CD1c-positive myeloid dendritic cell (primary cell): ENCODE results near the gene DOCK9.

ENCODE experiments used
- DNase-seq: peaks from one replicate; pipeline ENCODE4 v3.0.0-alpha.2; 2016; ENCODE audit errors: extremely low spot score

DOCK9 gene

GRCh38 chr13:98853771-98854221, 124.1 kb downstream of the DOCK9 start:
- no peak for DNase-seq

GRCh38 chr13:98851276-98851675, 126.6 kb downstream of the DOCK9 start:
- no peak for DNase-seq

GRCh38 chr13:98848746-98849145, 129.1 kb downstream of the DOCK9 start:
- DNase-seq = no peak

GRCh38 chr13:98847780-98848179, 130.1 kb downstream of the DOCK9 start:
- no peak for DNase-seq

- no peak for DNase-seq
Observed at GRCh38 chr13:98846986-98847385, 130.9 kb downstream of the DOCK9 start.

GRCh38 chr13:98846521-98846920, 131.3 kb downstream of the DOCK9 start:
- no peak for DNase-seq

GRCh38 chr13:98845742-98846141, 132.1 kb downstream of the DOCK9 start:
- DNase-seq = no peak

- no peak for DNase-seq
Observed at GRCh38 chr13:98844021-98844420, 133.8 kb downstream of the DOCK9 start.

- no peak for DNase-seq
Observed at GRCh38 chr13:98843482-98843877, 134.4 kb downstream of the DOCK9 start.

- DNase-seq = peak; percentile 76
Observed at GRCh38 chr13:98842858-98843481, 134.9 kb downstream of the DOCK9 start.

- DNase-seq = no peak
Observed at GRCh38 chr13:98842070-98842469, 135.8 kb downstream of the DOCK9 start.

- DNase-seq = peak; percentile 46
Observed at GRCh38 chr13:98839856-98840769, 137.8 kb downstream of the DOCK9 start.

GRCh38 chr13:98838776-98839175, 139.1 kb downstream of the DOCK9 start:
- DNase-seq = no peak

GRCh38 chr13:98837896-98838295, 140.0 kb downstream of the DOCK9 start:
- no peak for DNase-seq

GRCh38 chr13:98835156-98835555, 142.7 kb downstream of the DOCK9 start:
- DNase-seq = no peak

- DNase-seq = no peak
Observed at GRCh38 chr13:98834254-98834960, 143.5 kb downstream of the DOCK9 start.

- no peak for DNase-seq
Observed at GRCh38 chr13:98831236-98831635, 146.6 kb downstream of the DOCK9 start.

- no peak for DNase-seq
Observed at GRCh38 chr13:98829541-98829940, 148.3 kb downstream of the DOCK9 start.

GRCh38 chr13:98828614-98829013, 149.2 kb downstream of the DOCK9 start:
- no peak for DNase-seq

GRCh38 chr13:98827449-98827848, 150.4 kb downstream of the DOCK9 start:
- DNase-seq = no peak

GRCh38 chr13:98826146-98826545, 151.7 kb downstream of the DOCK9 start:
- no peak for DNase-seq

- no peak for DNase-seq
Observed at GRCh38 chr13:98825659-98826058, 152.2 kb downstream of the DOCK9 start.
